ENCODE measurements around the gene PAMR1. TPM values are rescaled to one million over a fixed set of nuclear protein-coding genes. Genes with fewer than 3 reads are reported as not detected.
"Not testable (repeated sequence)": the region's sequence is repeated elsewhere in the genome, so short reads cannot be mapped to it uniquely, and the experiment has no call there.

PAMR1 gene
- total and polyA plus RNA-seq, 2 donors: 1.9 to 5.6 TPM

- WGBS: 93% methylated on average over 7 of the region's 7 CpGs
- no peak for DNase-seq (ENCODE audit: low read depth in 6 of 9, low spot score in 9 of 9)
- H3K27ac ChIP-seq (ENCODE audit: low read depth in 1 of 2, low read length in 1 of 2): no peak overlapping the region
- no peak overlapping the region for H3K4me3 ChIP-seq (ENCODE audit: low read length in 2 of 2)
- no peaks in the 10 kb centered on the region for H3K36me3 ChIP-seq (ENCODE audit: control insufficient read depth in 2 of 2, insufficient read depth in 2 of 2, low read length in 1 of 2)
- peaks cover 0 to 5% of the 10 kb centered on the region in 2 donors for H3K27me3 ChIP-seq (ENCODE audit: control insufficient read depth in 2 of 2, insufficient read depth in 1 of 2, low read length in 1 of 2)
- no peaks in the 10 kb centered on the region for H3K9me3 ChIP-seq (ENCODE audit: control insufficient read depth in 2 of 2, insufficient read depth in 1 of 2, low read length in 1 of 2)
- no peaks in the 10 kb centered on the region for H3K4me1 ChIP-seq (ENCODE audit: control insufficient read depth in 2 of 2, insufficient read depth in 2 of 2, low read length in 2 of 2)
These were observed 11.1 kb upstream of the PAMR1 start for GRCh38 chr11:35536470-35536869.

GRCh38 chr11:35531246-35531645 lies 5.8 kb upstream of the PAMR1 start:
- H3K4me1 ChIP-seq (ENCODE audit: control insufficient read depth in 2 of 2, insufficient read depth in 2 of 2, low read length in 2 of 2): peaks cover 0 to under 1% of the 10 kb centered on the region in 2 donors
- H3K36me3 ChIP-seq (ENCODE audit: control insufficient read depth in 2 of 2, insufficient read depth in 2 of 2, low read length in 1 of 2): no peaks in the 10 kb centered on the region
- H3K27ac ChIP-seq (ENCODE audit: low read depth in 1 of 2, low read length in 1 of 2): no peak overlapping the region
- DNase-seq (ENCODE audit: low read depth in 6 of 9, low spot score in 9 of 9): no peak
- no peak overlapping the region for H3K4me3 ChIP-seq (ENCODE audit: low read length in 2 of 2)
- H3K9me3 ChIP-seq (ENCODE audit: control insufficient read depth in 2 of 2, insufficient read depth in 1 of 2, low read length in 1 of 2): no peaks in the 10 kb centered on the region
- WGBS: 94% methylated on average over 1 of the region's 1 CpG
- H3K27me3 ChIP-seq (ENCODE audit: control insufficient read depth in 2 of 2, insufficient read depth in 1 of 2, low read length in 1 of 2): peaks cover 0 to 11% of the 10 kb centered on the region in 2 donors

- Histone ChIP-seq H3K27me3 (ENCODE audit: control insufficient read depth in 2 of 2, insufficient read depth in 1 of 2, low read length in 1 of 2) (peaks cover 3 to 23% of the 10 kb centered on the region in 2 donors), H3K9me3 (ENCODE audit: control insufficient read depth in 2 of 2, insufficient read depth in 1 of 2, low read length in 1 of 2) (no peaks in the 10 kb centered on the region), H3K4me1 (ENCODE audit: control insufficient read depth in 2 of 2, insufficient read depth in 2 of 2, low read length in 2 of 2) (peaks cover 0 to 5% of the 10 kb centered on the region in 2 donors), H3K27ac (ENCODE audit: low read depth in 1 of 2, low read length in 1 of 2) (no peak overlapping the region), H3K36me3 (ENCODE audit: control insufficient read depth in 2 of 2, insufficient read depth in 2 of 2, low read length in 1 of 2) (no peaks in the 10 kb centered on the region), H3K4me3 (ENCODE audit: low read length in 2 of 2) (no peak overlapping the region)
- 95% methylated on average over 2 of the region's 2 CpGs for WGBS
- no peak for DNase-seq (ENCODE audit: low read depth in 6 of 9, low spot score in 9 of 9)
These were observed 4.6 kb upstream of the PAMR1 start for GRCh38 chr11:35529971-35530495.

GRCh38 chr11:35526370-35526792 lies 965 bp upstream of the PAMR1 start:
- no peaks in the 10 kb centered on the region for H3K9me3 ChIP-seq (ENCODE audit: control insufficient read depth in 2 of 2, insufficient read depth in 1 of 2, low read length in 1 of 2)
- no peak overlapping the region for H3K27ac ChIP-seq (ENCODE audit: low read depth in 1 of 2, low read length in 1 of 2)
- no peak for DNase-seq (ENCODE audit: low read depth in 6 of 9, low spot score in 9 of 9)
- peaks cover 0 to 5% of the 10 kb centered on the region in 2 donors for H3K4me1 ChIP-seq (ENCODE audit: control insufficient read depth in 2 of 2, insufficient read depth in 2 of 2, low read length in 2 of 2)
- 50% methylated on average over 6 of the region's 6 CpGs for WGBS
- H3K4me3 ChIP-seq (ENCODE audit: low read length in 2 of 2): no peak overlapping the region
- no peaks in the 10 kb centered on the region for H3K36me3 ChIP-seq (ENCODE audit: control insufficient read depth in 2 of 2, insufficient read depth in 2 of 2, low read length in 1 of 2)
- H3K27me3 ChIP-seq (ENCODE audit: control insufficient read depth in 2 of 2, insufficient read depth in 1 of 2, low read length in 1 of 2): peaks cover 7 to 46% of the 10 kb centered on the region in 2 donors

- H3K27ac ChIP-seq (ENCODE audit: low read depth in 1 of 2, low read length in 1 of 2): no peak overlapping the region
- no peak for DNase-seq (ENCODE audit: low read depth in 6 of 9, low spot score in 9 of 9)
- WGBS: 61% methylated on average over 4 of the region's 4 CpGs
- H3K4me3 ChIP-seq (ENCODE audit: low read length in 2 of 2): peak overlapping the region in 1 of 2 donors; percentile 10
- peaks cover 7 to 47% of the 10 kb centered on the region in 2 donors for H3K27me3 ChIP-seq (ENCODE audit: control insufficient read depth in 2 of 2, insufficient read depth in 1 of 2, low read length in 1 of 2)
- no peaks in the 10 kb centered on the region for H3K9me3 ChIP-seq (ENCODE audit: control insufficient read depth in 2 of 2, insufficient read depth in 1 of 2, low read length in 1 of 2)
- no peaks in the 10 kb centered on the region for H3K36me3 ChIP-seq (ENCODE audit: control insufficient read depth in 2 of 2, insufficient read depth in 2 of 2, low read length in 1 of 2)
- peaks cover 0 to 5% of the 10 kb centered on the region in 2 donors for H3K4me1 ChIP-seq (ENCODE audit: control insufficient read depth in 2 of 2, insufficient read depth in 2 of 2, low read length in 2 of 2)
These were observed 636 bp downstream of the PAMR1 start for GRCh38 chr11:35524780-35525179.

- Histone ChIP-seq H3K27me3 (ENCODE audit: control insufficient read depth in 2 of 2, insufficient read depth in 1 of 2, low read length in 1 of 2) (peaks cover 7 to 47% of the 10 kb centered on the region in 2 donors), H3K4me1 (ENCODE audit: control insufficient read depth in 2 of 2, insufficient read depth in 2 of 2, low read length in 2 of 2) (peaks cover 0 to 5% of the 10 kb centered on the region in 2 donors), H3K27ac (ENCODE audit: low read depth in 1 of 2, low read length in 1 of 2) (no peak overlapping the region), H3K4me3 (ENCODE audit: low read length in 2 of 2) (no peak overlapping the region), H3K9me3 (ENCODE audit: control insufficient read depth in 2 of 2, insufficient read depth in 1 of 2, low read length in 1 of 2) (no peaks in the 10 kb centered on the region), H3K36me3 (ENCODE audit: control insufficient read depth in 2 of 2, insufficient read depth in 2 of 2, low read length in 1 of 2) (no peaks in the 10 kb centered on the region)
- DNase-seq (ENCODE audit: low read depth in 6 of 9, low spot score in 9 of 9): no peak
- 77% methylated on average over 5 of the region's 5 CpGs for WGBS
These were observed 1.6 kb downstream of the PAMR1 start for GRCh38 chr11:35523861-35524260.

GRCh38 chr11:35523331-35523768 lies 2.1 kb downstream of the PAMR1 start:
- H3K27ac ChIP-seq (ENCODE audit: low read depth in 1 of 2, low read length in 1 of 2): no peak overlapping the region
- 59% methylated on average over 7 of the region's 7 CpGs for WGBS
- peaks cover 7 to 47% of the 10 kb centered on the region in 2 donors for H3K27me3 ChIP-seq (ENCODE audit: control insufficient read depth in 2 of 2, insufficient read depth in 1 of 2, low read length in 1 of 2)

GRCh38 chr11:35522091-35522490 lies 3.3 kb downstream of the PAMR1 start:
- H3K9me3 ChIP-seq (ENCODE audit: control insufficient read depth in 2 of 2, insufficient read depth in 1 of 2, low read length in 1 of 2); H3K27ac ChIP-seq (ENCODE audit: low read depth in 1 of 2, low read length in 1 of 2); DNase-seq (ENCODE audit: low read depth in 6 of 9, low spot score in 9 of 9); H3K36me3 ChIP-seq (ENCODE audit: control insufficient read depth in 2 of 2, insufficient read depth in 2 of 2, low read length in 1 of 2); H3K4me1 ChIP-seq (ENCODE audit: control insufficient read depth in 2 of 2, insufficient read depth in 2 of 2, low read length in 2 of 2); H3K4me3 ChIP-seq (ENCODE audit: low read length in 2 of 2): not testable (repeated sequence)
- WGBS: 95% methylated on average over 5 of the region's 5 CpGs
- H3K27me3 ChIP-seq (ENCODE audit: control insufficient read depth in 2 of 2, insufficient read depth in 1 of 2, low read length in 1 of 2): peaks cover 7 to 47% of the 10 kb centered on the region in 2 donors

More at GRCh38 chr11:35523331-35523768, 2.1 kb downstream of the PAMR1 start:
- no peak for DNase-seq (ENCODE audit: low read depth in 6 of 9, low spot score in 9 of 9)
- peaks cover 0 to 5% of the 10 kb centered on the region in 2 donors for H3K4me1 ChIP-seq (ENCODE audit: control insufficient read depth in 2 of 2, insufficient read depth in 2 of 2, low read length in 2 of 2)
- H3K9me3 ChIP-seq (ENCODE audit: control insufficient read depth in 2 of 2, insufficient read depth in 1 of 2, low read length in 1 of 2): no peaks in the 10 kb centered on the region
- no peaks in the 10 kb centered on the region for H3K36me3 ChIP-seq (ENCODE audit: control insufficient read depth in 2 of 2, insufficient read depth in 2 of 2, low read length in 1 of 2)
- H3K4me3 ChIP-seq (ENCODE audit: low read length in 2 of 2): no peak overlapping the region

GRCh38 chr11:35520376-35520775 lies 5.0 kb downstream of the PAMR1 start:
- Histone ChIP-seq H3K9me3 (ENCODE audit: control insufficient read depth in 2 of 2, insufficient read depth in 1 of 2, low read length in 1 of 2) (no peaks in the 10 kb centered on the region), H3K4me3 (ENCODE audit: low read length in 2 of 2) (no peak overlapping the region), H3K27me3 (ENCODE audit: control insufficient read depth in 2 of 2, insufficient read depth in 1 of 2, low read length in 1 of 2) (peaks cover 5 to 31% of the 10 kb centered on the region in 2 donors), H3K27ac (ENCODE audit: low read depth in 1 of 2, low read length in 1 of 2) (no peak overlapping the region), H3K36me3 (ENCODE audit: control insufficient read depth in 2 of 2, insufficient read depth in 2 of 2, low read length in 1 of 2) (no peaks in the 10 kb centered on the region), H3K4me1 (ENCODE audit: control insufficient read depth in 2 of 2, insufficient read depth in 2 of 2, low read length in 2 of 2) (peaks cover 0 to 3% of the 10 kb centered on the region in 2 donors)
- no peak for DNase-seq (ENCODE audit: low read depth in 6 of 9, low spot score in 9 of 9)
- WGBS: 94% methylated on average over 1 of the region's 1 CpG

All from thymus (tissue), 11 donors.